K562 (cell line): ENCODE results near the gene ERC2. TPM values are rescaled to one million over a fixed set of nuclear protein-coding genes. Genes with fewer than 3 reads are reported as not detected.

Experiments
- ATAC-seq: fragments of 200-7000 bp; cut with Tn5 transposase; 3 replicates; pipeline ENCODE4 v1.9.1; 2020; ENCODE audit warnings: moderate library complexity
- BruUV-seq: library from RNA; stranded (reverse); fragments of 400-500 nt; replicated peaks from 2 replicates; lab custom pipeline; 2021; lab: Mats Ljungman, UMichigan
- CTCF ChIA-PET: fragments of 300-600 bp; formaldehyde crosslinking; extraction: SDS; loops from one replicate; lab custom pipeline; 2021; ENCODE audit warnings: low intra/inter-chr PET ratio; lab: Yijun Ruan, JAX
- POLR2A ChIA-PET: fragments of 300-600, 350-650 bp; sonication (Branson Sonifier 250); formaldehyde crosslinking; extraction: SDS; loops from one replicate; lab custom pipeline; 2021; ENCODE audit warnings: antibody characterized with exemption, inconsistent platforms; lab: Yijun Ruan, JAX
- DNase-seq, 4 experiments: peaks; one replicate each; pipeline versions ENCODE4 v3.0.0 to v3.0.0-alpha.2; 2011 to 2018; ENCODE audit warnings: low spot score in 3 of 4, mixed read lengths in 3 of 4; ENCODE audit errors: extremely low read depth in 1 of 4
- FAIRE-seq: peaks from 2 replicates; lab custom pipeline; 2011; peaks lifted over from hg19 to GRCh38; lab: Jason Lieb, UNC
- H2AFZ ChIP-seq: 2 replicates; pipeline ENCODE4 v1.6.0; 2011; ENCODE audit warnings: low read depth, low read length, control low read depth, inconsistent platforms
- H3K27ac ChIP-seq: fragments of 200-600 bp; 3 replicates; pipeline ENCODE4 v1.8.0; 2011; ENCODE audit warnings: low read depth, mild to moderate bottlenecking, control low read depth, inconsistent platforms, low read length, moderate library complexity, mixed read lengths; ENCODE audit errors: extremely low read depth
- H3K27me3 ChIP-seq, 2 experiments: fragments of 300-600 bp in 1 of 2; 2 replicates in 1 of 2; 3 replicates in 1 of 2; pipeline versions ENCODE4 v1.6.0 to v1.8.0; 2011; ENCODE audit warnings: inconsistent platforms in 2 of 2, low read length in 2 of 2, mild to moderate bottlenecking in 1 of 2, mixed read lengths in 1 of 2, moderate library complexity in 1 of 2; ENCODE audit not compliant: control insufficient read depth in 2 of 2, insufficient read depth in 2 of 2
- H3K36me3 ChIP-seq: fragments of 300-600 bp; 3 replicates; pipeline ENCODE4 v1.8.0; 2011; ENCODE audit warnings: mild to moderate bottlenecking, low read length, inconsistent platforms; ENCODE audit not compliant: control insufficient read depth, insufficient read depth
- H3K4me1 ChIP-seq, 2 experiments: fragments of 200-600 bp in 1 of 2; replicated peaks in 1 of 2; 2 replicates in 1 of 2; 3 replicates in 1 of 2; pipeline versions ENCODE4 v1.5.1 to v1.8.0; 2011; ENCODE audit warnings: inconsistent platforms in 2 of 2, low read length in 2 of 2, mild to moderate bottlenecking in 1 of 2, mixed read lengths in 1 of 2, moderate library complexity in 1 of 2; ENCODE audit not compliant: control insufficient read depth in 2 of 2, insufficient read depth in 2 of 2
- H3K4me2 ChIP-seq: 2 replicates; pipeline ENCODE4 v1.6.1; 2011; ENCODE audit warnings: low read length, control low read depth, inconsistent platforms, mixed read lengths; ENCODE audit not compliant: insufficient read depth
- H3K4me3 ChIP-seq: fragments of 200-600 bp; sonication (generic), shearing (Covaris generic); 2 replicates; pipeline ENCODE4 v1.5.1; 2016; ENCODE audit warnings: control low read depth, inconsistent platforms
- H3K79me2 ChIP-seq: fragments of 200-600 bp; 3 replicates; pipeline ENCODE4 v1.8.0; 2011; ENCODE audit warnings: low read length, inconsistent platforms; ENCODE audit not compliant: control insufficient read depth, insufficient read depth
- H3K9ac ChIP-seq, 2 experiments: 2 replicates each; pipeline versions ENCODE4 v1.6.0 to v1.6.1; 2011; ENCODE audit warnings: low read depth in 2 of 2, low read length in 2 of 2, control low read depth in 1 of 2, inconsistent platforms in 1 of 2, mild to moderate bottlenecking in 1 of 2, mixed read lengths in 1 of 2; ENCODE audit not compliant: insufficient read depth in 1 of 2
- H3K9me1 ChIP-seq: one replicate; pipeline ENCODE4 v1.6.0; 2011; ENCODE audit warnings: inconsistent platforms, mild to moderate bottlenecking, low read length, moderate library complexity; ENCODE audit not compliant: control insufficient read depth, insufficient read depth
- H3K9me3 ChIP-seq: replicated peaks from 2 replicates; pipeline ENCODE4 v1.5.1; 2011; ENCODE audit warnings: low read depth, low read length, inconsistent platforms; ENCODE audit not compliant: control insufficient read depth, insufficient read depth
- H4K20me1 ChIP-seq: replicated peaks from 2 replicates; pipeline ENCODE4 v1.6.1; 2011; ENCODE audit warnings: low read length, inconsistent platforms, mixed read lengths; ENCODE audit not compliant: control insufficient read depth, insufficient read depth
- BMI1 ChIP-seq: fragments of 150-350 bp; IDR thresholded peaks from 2 replicates; pipeline ENCODE4 v1.6.1; 2014; ENCODE audit warnings: low read length
- BRD4 ChIP-seq: fragments of 200-600 bp; sonication (generic); IDR thresholded peaks from 2 replicates; pipeline ENCODE4 v1.6.1; 2017; ENCODE audit warnings: inconsistent platforms
- CAMTA2 ChIP-seq: fragments of 250-450 bp; sonication (Bioruptor Pico); conservative IDR thresholded peaks from 2 replicates; pipeline ENCODE4 v1.5.1; 2022
- CHD4 ChIP-seq: fragments of 200-600 bp; sonication (generic); IDR thresholded peaks from 3 replicates; pipeline ENCODE4 v1.6.1; 2012; ENCODE audit warnings: low read depth, mild to moderate bottlenecking, mixed read lengths, low read length, inconsistent platforms; ENCODE audit not compliant: insufficient read depth, insufficient replicate concordance, poor library complexity, severe bottlenecking
- CREB1 ChIP-seq, 2 experiments: sonication (generic) in 1 of 2; formaldehyde crosslinking in 1 of 2; IDR thresholded peaks; 2 replicates each; pipeline versions ENCODE4 v1.6.1 to v1.8.0; 2012 to 2022; ENCODE audit warnings: inconsistent platforms in 1 of 2, mild to moderate bottlenecking in 1 of 2, missing genetic modification reagents in 1 of 2, moderate library complexity in 1 of 2
- HCFC1 ChIP-seq: IDR thresholded peaks from 2 replicates; pipeline ENCODE4 v1.6.1; 2012; ENCODE audit warnings: low read depth, low read length, improper control_type of control experiment
- LARP7 ChIP-seq: fragments of 450-650 bp; IDR thresholded peaks from 2 replicates; pipeline ENCODE4 v1.6.1; 2016
- NR1H2 ChIP-seq: sonication (generic); formaldehyde crosslinking; IDR thresholded peaks from 2 replicates; pipeline ENCODE4 v1.4.0; 2020; ENCODE audit warnings: mild to moderate bottlenecking, missing genetic modification reagents
- PTRF ChIP-seq: fragments of 450-650 bp; IDR thresholded peaks from 2 replicates; pipeline ENCODE4 v1.6.1; 2016; ENCODE audit warnings: mild to moderate bottlenecking, missing genetic modification characterization, missing compliant biosample characterization
- TAF1 ChIP-seq: IDR thresholded peaks from 2 replicates; pipeline ENCODE4 v1.6.1; 2011; ENCODE audit warnings: mild to moderate bottlenecking, low read length, moderate library complexity; ENCODE audit not compliant: insufficient read depth, control insufficient read depth, severe bottlenecking; ENCODE audit errors: extremely low read depth
- TOE1 ChIP-seq, 2 experiments: fragments of 450-650 bp in 1 of 2; sonication (generic) in 1 of 2; formaldehyde crosslinking in 1 of 2; IDR thresholded peaks; 2 replicates each; pipeline versions ENCODE4 v1.7.1 to v1.8.0; 2016 to 2022; ENCODE audit warnings: borderline replicate concordance in 2 of 2, mild to moderate bottlenecking in 2 of 2, antibody characterized with exemption in 1 of 2, inconsistent platforms in 1 of 2, low read depth in 1 of 2, missing genetic modification reagents in 1 of 2, moderate library complexity in 1 of 2
- ZC3H11A ChIP-seq: IDR thresholded peaks from 2 replicates; pipeline ENCODE4 v1.6.1; 2012; ENCODE audit warnings: low read depth, low read length, improper control_type of control experiment
- ZNF354B ChIP-seq: fragments of 250-450 bp; sonication (Bioruptor Pico); IDR thresholded peaks from 2 replicates; pipeline ENCODE4 v1.4.0; 2020
- WGBS: fragments of 100-300 bp; shearing (Covaris generic); methylation state at CpG from one replicate; pipeline ENCODE4 v1.1.6; 2016; ENCODE audit warnings: low coverage, mixed read lengths; ENCODE audit not compliant: insufficient coverage; ENCODE audit errors: missing lambda C conversion rate; 5-methylcytosine and 5-hydroxymethylcytosine counted together
- in situ Hi-C: fragments of 300-500 bp; cut with MboI; formaldehyde crosslinking; loops from 4 replicates; pipeline ENCODE4 v1.15.0; 2018; ENCODE audit warnings: inconsistent platforms, mixed read lengths
- intact Hi-C: fragments of 100-400 bp; cut with micrococcal nuclease; formaldehyde crosslinking; loops from 2 replicates; pipeline ENCODE4 v1.14.2; 2022
- polyA plus RNA-seq, 8 experiments: library from polyadenylated mRNA; depleted of rRNA in 4 of 8; stranded (reverse) in 5 of 8; unstranded in 3 of 8; fragments of >200 nt; fragmentation: Nextera tagmentation in 2 of 8; fragmentation: Illumina TruSeq in 1 of 8; extraction: Ambion mirVana in 2 of 8; extraction: Trizol in 1 of 8; gene quantifications; 2 replicates each; pipeline versions ENCODE4 v1.2.1 to v1.2.3, GENCODE V29; 2011 to 2014; ENCODE audit warnings: inconsistent platforms in 1 of 8, missing spikeins in 1 of 8
- total RNA-seq, 7 experiments: library from RNA; depleted of rRNA in 6 of 7; stranded (reverse); fragments of >200 nt in 6 of 7; fragmentation: Illumina TruSeq in 2 of 7; extraction: Trizol in 2 of 7; gene quantifications; 2 replicates each; pipeline versions ENCODE4 v1.2.1 to v1.2.3, GENCODE V29; 2011 to 2021; ENCODE audit warnings: low replicate concordance in 1 of 7
- TF ChIP-seq, protein P1 (sequence below): fragments of 450-650 bp; IDR thresholded peaks from 2 replicates; pipeline ENCODE4 v1.6.1; 2016; ENCODE audit warnings: mild to moderate bottlenecking

ERC2 gene
- total and polyA plus RNA-seq, 9 of the 15 experiments (the other 6 are each of a cell fraction or from before 2014, with no cell fraction given): 0.04 to 0.18 (median 0.07) TPM; not detected in 2

DNA sequence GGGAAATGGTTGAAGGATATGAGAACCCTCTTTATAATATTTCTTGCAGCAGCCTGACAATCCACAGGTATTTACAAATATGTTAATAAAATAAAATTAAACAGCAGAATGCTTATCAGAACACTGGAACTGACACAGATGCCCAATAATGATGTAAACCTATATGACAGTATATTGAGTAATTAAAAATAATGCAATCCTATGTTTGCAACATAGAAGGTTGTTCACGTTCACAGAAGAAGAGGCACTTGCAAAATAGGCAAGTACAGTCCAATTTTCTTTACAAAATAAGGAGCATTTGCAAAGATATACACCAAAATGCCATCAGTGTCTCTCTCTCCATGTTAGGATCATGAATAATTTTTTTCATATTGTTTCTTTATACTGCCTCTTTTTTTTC lies 584.2 kb downstream of the ERC2 start:
- no peak overlapping the region for H3K9ac ChIP-seq
- intact Hi-C loops: no loop called here
- H3K9me3 ChIP-seq: no peaks in the 10 kb centered on the region
- no peaks in the 10 kb centered on the region for H4K20me1 ChIP-seq
- no peak overlapping the region for H3K27ac ChIP-seq
- H3K36me3 ChIP-seq: no peaks in the 10 kb centered on the region
- H3K4me1 ChIP-seq: no peaks in the 10 kb centered on the region
- ChIA-PET CTCF (no interaction called here), POLR2A (no interaction called here)
- ATAC-seq (no peak), FAIRE-seq (no peak), DNase-seq (no peak)
- no peaks in the 10 kb centered on the region for H3K27me3 ChIP-seq
- TF ChIP-seq CAMTA2 (CRISPR knock-in tag) (no peak), TAF1 (no peak), CREB1 (IDR thresholded peaks at IDR 0.05) (no peak), CREB1 (CRISPR knock-in tag; IDR thresholded peaks at IDR 0.05) (no peak)
- no peaks in the 10 kb centered on the region for H3K79me2 ChIP-seq
- BruUV-seq: no TSS peak
- in situ Hi-C loops: no loop called here
- no peak overlapping the region for H3K4me3 ChIP-seq
- no peak overlapping the region for H2AFZ ChIP-seq
- WGBS: 0% methylated on average over 1 of the region's 1 CpG
- no peak overlapping the region for H3K4me2 ChIP-seq
- no peaks in the 10 kb centered on the region for H3K9me1 ChIP-seq

DNA sequence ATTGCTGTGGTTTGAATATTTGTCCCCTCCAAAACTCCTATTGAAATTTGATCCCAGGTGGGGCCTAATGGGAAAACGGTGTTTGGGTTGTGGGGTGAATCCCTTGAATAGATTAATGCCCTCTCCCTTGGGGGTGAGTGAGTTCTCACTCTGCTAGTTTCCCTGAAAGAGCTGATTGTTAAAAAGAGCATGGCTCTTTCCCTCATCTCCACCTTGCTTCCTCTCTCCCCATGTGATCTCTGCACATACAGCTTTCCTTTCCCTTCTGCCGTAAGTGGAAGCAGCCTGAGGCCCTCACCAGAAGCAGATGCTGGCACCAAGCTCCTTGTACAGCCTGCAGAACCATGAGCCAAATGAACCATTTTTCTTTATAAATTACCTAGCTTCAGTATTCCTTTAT lies 586.3 kb downstream of the ERC2 start:
- 0% methylated on average over 2 of the region's 2 CpGs for WGBS
- no TSS peak for BruUV-seq
- intact Hi-C loops: no loop called here
- TF ChIP-seq HCFC1 (no peak), TOE1 (IDR thresholded peaks at IDR 0.05; ENCODE audit: borderline replicate concordance) (no peak), TOE1 (CRISPR knock-in tag; IDR thresholded peaks at IDR 0.05; ENCODE audit: borderline replicate concordance, low read depth) (no peak), PTRF (tag) (no peak), CHD4 (no peak), BMI1 (no peak), ZC3H11A (no peak), BRD4 (no peak), ZNF354B (CRISPR knock-in tag) (no peak), LARP7 (no peak), NR1H2 (no peak)
- TF ChIP-seq, protein P1, sequence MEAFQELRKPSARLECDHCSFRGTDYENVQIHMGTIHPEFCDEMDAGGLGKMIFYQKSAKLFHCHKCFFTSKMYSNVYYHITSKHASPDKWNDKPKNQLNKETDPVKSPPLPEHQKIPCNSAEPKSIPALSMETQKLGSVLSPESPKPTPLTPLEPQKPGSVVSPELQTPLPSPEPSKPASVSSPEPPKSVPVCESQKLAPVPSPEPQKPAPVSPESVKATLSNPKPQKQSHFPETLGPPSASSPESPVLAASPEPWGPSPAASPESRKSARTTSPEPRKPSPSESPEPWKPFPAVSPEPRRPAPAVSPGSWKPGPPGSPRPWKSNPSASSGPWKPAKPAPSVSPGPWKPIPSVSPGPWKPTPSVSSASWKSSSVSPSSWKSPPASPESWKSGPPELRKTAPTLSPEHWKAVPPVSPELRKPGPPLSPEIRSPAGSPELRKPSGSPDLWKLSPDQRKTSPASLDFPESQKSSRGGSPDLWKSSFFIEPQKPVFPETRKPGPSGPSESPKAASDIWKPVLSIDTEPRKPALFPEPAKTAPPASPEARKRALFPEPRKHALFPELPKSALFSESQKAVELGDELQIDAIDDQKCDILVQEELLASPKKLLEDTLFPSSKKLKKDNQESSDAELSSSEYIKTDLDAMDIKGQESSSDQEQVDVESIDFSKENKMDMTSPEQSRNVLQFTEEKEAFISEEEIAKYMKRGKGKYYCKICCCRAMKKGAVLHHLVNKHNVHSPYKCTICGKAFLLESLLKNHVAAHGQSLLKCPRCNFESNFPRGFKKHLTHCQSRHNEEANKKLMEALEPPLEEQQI: no peak

More for the DNA sequence above, 586.3 kb downstream of the ERC2 start:
- H2AFZ ChIP-seq: no peak overlapping the region
- no peak overlapping the region for H3K27ac ChIP-seq
- in situ Hi-C loops: no loop called here
- ATAC-seq (no peak), FAIRE-seq (no peak), DNase-seq (no peak)
- no peak overlapping the region for H3K4me2 ChIP-seq
- no peak overlapping the region for H3K9ac ChIP-seq
- H3K9me3 ChIP-seq: no peaks in the 10 kb centered on the region
- H3K36me3 ChIP-seq: no peaks in the 10 kb centered on the region
- H3K27me3 ChIP-seq: no peaks in the 10 kb centered on the region
- H3K4me3 ChIP-seq: no peak overlapping the region
- H3K4me1 ChIP-seq: no peaks in the 10 kb centered on the region
- no peaks in the 10 kb centered on the region for H3K9me1 ChIP-seq
- CTCF ChIA-PET: no interaction called here
- POLR2A ChIA-PET: no interaction called here
- H3K79me2 ChIP-seq: no peaks in the 10 kb centered on the region
- H4K20me1 ChIP-seq: no peaks in the 10 kb centered on the region
